B cell (primary cell): ENCODE data around the gene ACR. TPM values are rescaled to one million over a fixed set of nuclear protein-coding genes. Genes with fewer than 3 reads are reported as not detected.

Experiments used
- ATAC-seq: fragments of 200-7000 bp; cut with Tn5 transposase; one replicate; pipeline ENCODE4 v1.10.0; 2021; ENCODE audit warnings: low read depth, mild to moderate bottlenecking, moderate number of reproducible peaks, moderate library complexity
- CTCF ChIA-PET: fragments of 350-600 bp; sonication (Branson Sonifier 250); formaldehyde crosslinking; loops from one replicate; lab custom pipeline; 2021; ENCODE audit warnings: antibody characterized with exemption, inconsistent platforms; lab: Charles Lee
- POLR2A ChIA-PET: fragments of 350-600 bp; sonication (Branson Sonifier 250); formaldehyde crosslinking; loops from one replicate; lab custom pipeline; 2021; ENCODE audit warnings: antibody characterized with exemption; lab: Charles Lee
- DNase-seq: peaks from one replicate; pipeline ENCODE4 v3.0.0; 2013
- H2AFZ ChIP-seq: 2 replicates; pipeline ENCODE4 v1.6.1; 2012; ENCODE audit warnings: mild to moderate bottlenecking, low read depth, low read length; ENCODE audit not compliant: insufficient read depth, poor library complexity, severe bottlenecking
- H3K27ac ChIP-seq, 2 donors: 1 replicate in 1 of 2; 2 replicates in 1 of 2; pipeline ENCODE4 v1.5.1; 2012 to 2013; ENCODE audit warnings: low read length in 2 of 2, mild to moderate bottlenecking in 2 of 2, moderate library complexity in 1 of 2
- H3K27me3 ChIP-seq, 4 experiments: fragments of 200-600 bp in 1 of 4; sonication (generic) in 1 of 4; replicated peaks in 1 of 4; 1 replicate in 2 of 4; 2 replicates in 2 of 4; pipeline versions ENCODE4 v1.6.1 to v1.7.0; 2013 to 2016; ENCODE audit warnings: low read length in 3 of 4, mild to moderate bottlenecking in 2 of 4, mixed read lengths in 1 of 4, moderate library complexity in 1 of 4; ENCODE audit not compliant: insufficient read depth in 4 of 4, control insufficient read depth in 3 of 4; ENCODE audit errors: control extremely low read depth in 1 of 4
- H3K36me3 ChIP-seq, 2 experiments: replicated peaks in 1 of 2; 1 replicate in 1 of 2; 2 replicates in 1 of 2; pipeline versions ENCODE4 v1.6.1 to v1.7.1; 2013; ENCODE audit warnings: low read length in 1 of 2; ENCODE audit not compliant: insufficient read depth in 2 of 2, control insufficient read depth in 1 of 2; ENCODE audit errors: control extremely low read depth in 1 of 2, extremely low read depth in 1 of 2
- H3K4me1 ChIP-seq, 2 donors: fragments of 200-600 bp in 1 of 2; sonication (generic) in 1 of 2; 1 replicate in 1 of 2; 2 replicates in 1 of 2; pipeline versions ENCODE4 v1.5.1 to v1.6.1; 2013 to 2017; ENCODE audit warnings: low read length in 2 of 2; ENCODE audit not compliant: control insufficient read depth in 2 of 2, insufficient read depth in 2 of 2
- H3K4me2 ChIP-seq: replicated peaks from 2 replicates; pipeline ENCODE3; 2012; ENCODE audit warnings: mild to moderate bottlenecking, low read depth, low read length; ENCODE audit not compliant: poor library complexity, severe bottlenecking
- H3K4me3 ChIP-seq, 5 experiments: fragments of 200-600 bp in 1 of 5; sonication (generic) in 1 of 5; 1 replicate in 3 of 5; 2 replicates in 2 of 5; pipeline versions ENCODE4 v1.5.1 to v1.7.0; 2011 to 2016; ENCODE audit warnings: low read length in 4 of 5, mild to moderate bottlenecking in 4 of 5, low read depth in 2 of 5, control low read depth in 1 of 5, moderate library complexity in 1 of 5; ENCODE audit not compliant: insufficient read depth in 1 of 5; ENCODE audit errors: control extremely low read depth in 1 of 5, extremely low read depth in 1 of 5
- H3K79me2 ChIP-seq: fragments of 200-600 bp; sonication (generic); one replicate; pipeline ENCODE4 v1.6.0; 2016; ENCODE audit warnings: low read length; ENCODE audit not compliant: control insufficient read depth, insufficient read depth
- H3K9ac ChIP-seq: fragments of 200-600 bp; sonication (generic); 2 replicates; pipeline ENCODE4 v1.6.1; 2017; ENCODE audit warnings: mild to moderate bottlenecking, low read length, moderate library complexity
- H3K9me3 ChIP-seq, 3 donors: one replicate each; pipeline versions ENCODE4 v1.6.1 to v1.7.1; 2013; ENCODE audit warnings: low read length in 2 of 3; ENCODE audit not compliant: control insufficient read depth in 2 of 3, insufficient read depth in 1 of 3; ENCODE audit errors: control extremely low read depth in 1 of 3
- H4K20me1 ChIP-seq: 2 replicates; pipeline ENCODE4 v1.6.0; 2012; ENCODE audit warnings: mild to moderate bottlenecking, low read length; ENCODE audit not compliant: insufficient read depth, control insufficient read depth, poor library complexity, severe bottlenecking
- H3K27ac Mint-ChIP-seq: one replicate; pipeline ENCODE4 v1.8.0; 2021; ENCODE audit warnings: mixed read lengths
- H3K27me3 Mint-ChIP-seq: one replicate; pipeline ENCODE4 v1.8.0; 2021; ENCODE audit warnings: mixed read lengths
- H3K4me1 Mint-ChIP-seq: one replicate; pipeline ENCODE4 v1.8.0; 2021; ENCODE audit warnings: mixed read lengths
- H3K4me3 Mint-ChIP-seq: one replicate; pipeline ENCODE4 v1.8.0; 2021; ENCODE audit warnings: mixed read lengths
- H3K9me3 Mint-ChIP-seq: one replicate; pipeline ENCODE4 v1.8.0; 2022; ENCODE audit warnings: mixed read lengths; ENCODE audit not compliant: insufficient read depth
- CTCF ChIP-seq: fragments of 200-600 bp; IDR thresholded peaks from one replicate; pipeline ENCODE4 v1.8.0; 2022; ENCODE audit warnings: antibody characterized with exemption, mild to moderate bottlenecking
- EZH2 ChIP-seq: IDR thresholded peaks from 2 replicates; pipeline ENCODE4 v1.6.1; 2012; ENCODE audit warnings: borderline replicate concordance, low read depth, mild to moderate bottlenecking, moderate library complexity, low read length; ENCODE audit not compliant: insufficient read depth, poor library complexity, severe bottlenecking
- WGBS: methylation state at CpG from one replicate; pipeline ENCODE4 v1.1.5; 2013; ENCODE audit warnings: missing lambda C conversion rate; ENCODE audit not compliant: insufficient coverage; 5-methylcytosine and 5-hydroxymethylcytosine counted together
- intact Hi-C: fragments of 100-400 bp; cut with micrococcal nuclease; formaldehyde crosslinking; loops from one replicate; pipeline ENCODE4 v1.10.0; 2022
- polyA plus RNA-seq: library from polyadenylated mRNA; depleted of rRNA; stranded (reverse); fragments of >200 nt; gene quantifications from 2 replicates; pipeline ENCODE4 v1.2.3, GENCODE V29; 2012
- total RNA-seq, 2 donors: library from RNA; stranded (reverse); fragments of 120-200 nt in 1 of 2; gene quantifications; 1 replicate in 1 of 2; 2 replicates in 1 of 2; pipeline versions ENCODE4 v1.2.3 to v1.2.4, GENCODE V29; 2013 to 2022

Gene ACR
- total and polyA plus RNA-seq, 2 donors (not counting 1 experiment from before 2014, with no cell fraction given), result not detected

- Mint-ChIP-seq H3K27ac (no peak overlapping the region), H3K4me1 (no peaks in the 10 kb centered on the region), H3K27me3 (peaks cover 8% of the 10 kb centered on the region), H3K4me3 (no peak overlapping the region), H3K9me3 (no peaks in the 10 kb centered on the region)
- ATAC-seq (no peak), DNase-seq (no peak)
- WGBS, result 97% methylated on average over 2 of the region's 3 CpGs
- Histone ChIP-seq H3K4me2 (no peak overlapping the region), H3K4me1 (no peaks in the 10 kb centered on the region), H3K9ac (no peak overlapping the region), H2AFZ (no peak overlapping the region), H4K20me1 (no peaks in the 10 kb centered on the region), H3K79me2 (no peaks in the 10 kb centered on the region), H3K9me3 (peaks cover 0 to 6% (median 0%) of the 10 kb centered on the region in 3 donors), H3K27me3 (no peaks in the 10 kb centered on the region), H3K36me3 (no peaks in the 10 kb centered on the region), H3K4me3 (no peak overlapping the region), H3K27ac (no peak overlapping the region)
- intact Hi-C loops, result no loop called here
- POLR2A ChIA-PET, result no interaction called here
- TF ChIP-seq EZH2 (no peak), CTCF (no peak)
- CTCF ChIA-PET, result no interaction called here
These were observed 43.9 kb upstream of the ACR start for GRCh38 chr22:50694099-50694605.

GRCh38 chr22:50694766-50695420 lies 43.1 kb upstream of the ACR start:
- no peak overlapping the region for H3K4me3 Mint-ChIP-seq
- POLR2A ChIA-PET, result no interaction called here
- TF ChIP-seq CTCF, result no peak
- no peak for TF ChIP-seq EZH2
- no peak overlapping the region for H3K27ac Mint-ChIP-seq
- no peaks in the 10 kb centered on the region for H3K9me3 Mint-ChIP-seq
- no peak overlapping the region for H3K9ac ChIP-seq
- no peaks in the 10 kb centered on the region for H3K36me3 ChIP-seq
- no peak overlapping the region for H2AFZ ChIP-seq
- no peaks in the 10 kb centered on the region for H3K27me3 ChIP-seq
- H3K4me1 Mint-ChIP-seq, result no peaks in the 10 kb centered on the region
- H3K27me3 Mint-ChIP-seq, result peaks cover 8% of the 10 kb centered on the region
- DNase-seq (no peak), ATAC-seq (no peak)
- H3K4me3 ChIP-seq, result no peak overlapping the region
- no peak overlapping the region for H3K27ac ChIP-seq
- 96% methylated on average over 18 of the region's 18 CpGs for WGBS
- peaks cover 0 to 6% (median 0%) of the 10 kb centered on the region in 3 donors for H3K9me3 ChIP-seq
- no peaks in the 10 kb centered on the region for H4K20me1 ChIP-seq
- intact Hi-C loops, result no loop called here
- no peak overlapping the region for H3K4me2 ChIP-seq
- no peaks in the 10 kb centered on the region for H3K79me2 ChIP-seq
- CTCF ChIA-PET, result no interaction called here
- no peaks in the 10 kb centered on the region for H3K4me1 ChIP-seq
